Esophagus muscularis mucosa (tissue), 4 donors: ENCODE results near the gene CAMTA1. TPM values are rescaled to one million over a fixed set of nuclear protein-coding genes. Genes with fewer than 3 reads are reported as not detected.

ENCODE experiments used
- DNase-seq: peaks from one replicate; pipeline ENCODE4 v3.0.0-alpha.2; 2017; ENCODE audit errors: extremely low spot score
- H3K27ac ChIP-seq, 4 donors: fragments of 200-600 bp; sonication (generic); replicated peaks in 1 of 4; 1 replicate in 3 of 4; 2 replicates in 1 of 4; pipeline ENCODE4 v1.5.1; 2016 to 2019; ENCODE audit warnings: mild to moderate bottlenecking in 1 of 4
- H3K27me3 ChIP-seq, 4 donors: fragments of 200-600 bp; sonication (generic); one replicate each; pipeline versions ENCODE4 v1.5.1 to v1.6.0; 2016 to 2019
- H3K36me3 ChIP-seq, 4 donors: fragments of 200-600 bp; sonication (generic); one replicate each; pipeline ENCODE4 v1.5.1; 2016 to 2019
- H3K4me1 ChIP-seq, 4 donors: fragments of 200-600 bp; sonication (generic); one replicate each; pipeline ENCODE4 v1.5.1; 2016 to 2019
- H3K4me3 ChIP-seq, 4 donors: fragments of 200-600 bp; sonication (generic); 1 replicate in 2 of 4; 2 replicates in 2 of 4; pipeline ENCODE4 v1.5.1; 2016 to 2019; ENCODE audit warnings: mild to moderate bottlenecking in 4 of 4, moderate library complexity in 1 of 4
- H3K9me3 ChIP-seq, 4 donors: fragments of 200-600 bp; sonication (generic); 1 replicate in 3 of 4; 2 replicates in 1 of 4; pipeline ENCODE4 v1.5.1; 2016 to 2019
- EP300 ChIP-seq: sonication (generic); formaldehyde crosslinking; IDR thresholded peaks from one replicate; pipeline ENCODE4 v1.6.1; 2017; ENCODE audit warnings: antibody characterized with exemption
- POLR2A ChIP-seq: fragments of 450-650 bp; IDR thresholded peaks from one replicate; pipeline ENCODE4 v1.6.1; 2017; ENCODE audit warnings: antibody characterized with exemption, moderate library complexity, mild to moderate bottlenecking, low read depth
- POLR2AphosphoS5 ChIP-seq, 2 donors: sonication (generic); formaldehyde crosslinking; IDR thresholded peaks; one replicate each; pipeline ENCODE4 v1.6.1; 2017; ENCODE audit warnings: antibody characterized with exemption in 2 of 2
- WGBS: methylation state at CpG from one replicate; pipeline ENCODE4 v1.1.5; 2018; 5-methylcytosine and 5-hydroxymethylcytosine counted together
- intact Hi-C: fragments of 100-400 bp; cut with DNase I; formaldehyde crosslinking; loops from one replicate; pipeline ENCODE4 v1.15.1; 2023
- total RNA-seq, 4 donors: library from RNA; depleted of rRNA; stranded (reverse); fragments of >200 nt; gene quantifications; one replicate each; pipeline versions ENCODE4 v1.1.0 to v1.2.1, GENCODE V29; 2016
- TF ChIP-seq, protein P1 (sequence below), 3 experiments: fragments of 200-600 bp in 2 of 3; fragments of 450-650 bp in 1 of 3; sonication (generic) in 2 of 3; IDR thresholded peaks; one replicate each; pipeline ENCODE4 v1.5.1; 2017 to 2019; ENCODE audit warnings: antibody characterized with exemption in 3 of 3, mild to moderate bottlenecking in 2 of 3, moderate library complexity in 1 of 3

Gene CAMTA1
- total RNA-seq, 4 donors from 2014 or later, result 109 to 226 (median 139) TPM

DNA sequence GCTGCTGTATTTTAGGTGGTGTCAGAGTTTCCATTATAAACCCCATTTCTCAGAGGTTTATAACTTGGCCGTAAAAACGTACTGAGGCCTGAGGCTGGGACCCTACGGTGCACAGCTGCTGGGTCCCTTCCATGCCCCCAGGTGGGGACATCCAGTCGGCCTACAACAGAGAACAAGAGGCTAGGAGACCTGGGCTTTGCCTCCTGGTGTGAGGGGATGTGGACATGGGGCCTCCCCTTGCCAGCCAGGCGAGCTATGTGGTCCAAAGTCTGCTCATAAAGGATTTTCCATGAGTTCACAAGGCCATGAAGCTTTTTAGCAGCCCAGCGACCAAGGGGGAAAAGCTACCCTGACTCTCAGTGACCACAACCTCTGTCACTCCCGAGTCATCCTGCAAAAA, 724.3 kb downstream of the CAMTA1 start:
- H3K27me3 ChIP-seq, result no peaks in the 10 kb centered on the region
- no peak overlapping the region for H3K4me3 ChIP-seq
- H3K9me3 ChIP-seq, result no peaks in the 10 kb centered on the region
- intact Hi-C loops, result no loop called here
- peak overlapping the region in 2 of 4 donors; percentile 22 to 47 for H3K27ac ChIP-seq
- no peak for DNase-seq
- 39% methylated on average over 6 of the region's 7 CpGs for WGBS
- no peaks in the 10 kb centered on the region for H3K36me3 ChIP-seq
- H3K4me1 ChIP-seq, result peaks cover 8 to 22% (median 19%) of the 10 kb centered on the region in 4 donors
- TF ChIP-seq POLR2A, result no peak
- TF ChIP-seq, protein P1, sequence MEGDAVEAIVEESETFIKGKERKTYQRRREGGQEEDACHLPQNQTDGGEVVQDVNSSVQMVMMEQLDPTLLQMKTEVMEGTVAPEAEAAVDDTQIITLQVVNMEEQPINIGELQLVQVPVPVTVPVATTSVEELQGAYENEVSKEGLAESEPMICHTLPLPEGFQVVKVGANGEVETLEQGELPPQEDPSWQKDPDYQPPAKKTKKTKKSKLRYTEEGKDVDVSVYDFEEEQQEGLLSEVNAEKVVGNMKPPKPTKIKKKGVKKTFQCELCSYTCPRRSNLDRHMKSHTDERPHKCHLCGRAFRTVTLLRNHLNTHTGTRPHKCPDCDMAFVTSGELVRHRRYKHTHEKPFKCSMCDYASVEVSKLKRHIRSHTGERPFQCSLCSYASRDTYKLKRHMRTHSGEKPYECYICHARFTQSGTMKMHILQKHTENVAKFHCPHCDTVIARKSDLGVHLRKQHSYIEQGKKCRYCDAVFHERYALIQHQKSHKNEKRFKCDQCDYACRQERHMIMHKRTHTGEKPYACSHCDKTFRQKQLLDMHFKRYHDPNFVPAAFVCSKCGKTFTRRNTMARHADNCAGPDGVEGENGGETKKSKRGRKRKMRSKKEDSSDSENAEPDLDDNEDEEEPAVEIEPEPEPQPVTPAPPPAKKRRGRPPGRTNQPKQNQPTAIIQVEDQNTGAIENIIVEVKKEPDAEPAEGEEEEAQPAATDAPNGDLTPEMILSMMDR (IDR thresholded peaks at IDR 0.05), result no peak
- no peak for TF ChIP-seq EP300
- no peak for TF ChIP-seq POLR2AphosphoS5 (IDR thresholded peaks at IDR 0.05)

DNA sequence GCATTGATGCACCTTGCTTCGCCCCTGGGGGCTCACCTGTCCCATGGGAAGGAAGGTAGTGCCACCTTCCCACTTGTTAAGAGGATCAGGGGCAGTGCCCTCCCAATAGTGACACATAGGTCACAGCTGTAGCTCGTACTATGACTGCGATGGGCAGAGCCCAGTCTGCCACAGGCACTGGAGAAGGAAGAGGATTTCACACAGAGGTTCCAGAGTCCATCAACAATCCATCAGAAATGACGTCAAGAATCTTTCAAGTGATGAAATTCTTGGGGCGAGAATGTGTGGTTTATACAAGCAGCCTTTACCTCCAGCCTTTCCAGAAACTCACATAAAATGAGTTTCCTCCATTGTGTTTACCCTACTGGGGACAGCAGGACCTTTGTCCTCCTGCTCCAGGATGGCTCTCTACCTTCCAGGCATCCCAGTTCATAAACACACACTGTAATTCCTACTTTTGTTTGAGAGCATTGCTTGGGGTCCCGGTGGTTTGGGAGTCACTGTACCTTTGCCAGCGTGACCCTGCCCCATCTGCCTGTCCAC, 725.2 kb downstream of the CAMTA1 start:
- H3K27ac ChIP-seq, result no peak overlapping the region
- WGBS, result 84% methylated on average over 3 of the region's 7 CpGs
- intact Hi-C loops, result no loop called here

DNA sequence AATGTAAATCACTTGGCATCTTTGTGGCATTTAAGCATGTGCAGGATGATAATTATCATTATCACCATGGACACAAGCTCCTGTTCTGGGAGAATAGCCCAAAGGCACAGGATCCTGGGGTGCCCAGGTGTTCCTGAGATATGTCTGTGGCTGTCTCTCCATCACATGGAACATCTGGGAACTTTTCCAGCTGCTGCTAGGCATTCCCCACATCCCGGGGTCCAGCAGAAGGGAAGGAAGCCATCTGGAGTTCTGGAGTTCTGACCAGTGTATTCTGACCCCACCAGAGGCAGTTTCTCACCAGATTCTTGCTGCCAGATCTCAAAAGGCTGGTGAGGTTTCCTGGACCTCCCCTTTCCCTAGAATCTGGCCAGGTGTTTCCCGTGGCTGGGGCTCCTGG, 726.1 kb downstream of the CAMTA1 start:
- Histone ChIP-seq H3K9me3 (no peaks in the 10 kb centered on the region), H3K36me3 (no peaks in the 10 kb centered on the region), H3K4me1 (peaks cover 8 to 26% (median 19%) of the 10 kb centered on the region in 4 donors), H3K4me3 (no peak overlapping the region), H3K27me3 (no peaks in the 10 kb centered on the region), H3K27ac (no peak overlapping the region)
- DNase-seq, result no peak
- intact Hi-C loops, result no loop called here
- 46% methylated on average over 2 of the region's 2 CpGs for WGBS
- no peak for TF ChIP-seq EP300
- TF ChIP-seq POLR2A, result no peak
- TF ChIP-seq, protein P1 (IDR thresholded peaks at IDR 0.05), result no peak
- no peak for TF ChIP-seq POLR2AphosphoS5 (IDR thresholded peaks at IDR 0.05)

More for the DNA sequence above, 725.2 kb downstream of the CAMTA1 start:
- H3K4me1 ChIP-seq, result peaks cover 8 to 22% (median 19%) of the 10 kb centered on the region in 4 donors
- H3K4me3 ChIP-seq, result no peak overlapping the region
- no peaks in the 10 kb centered on the region for H3K27me3 ChIP-seq
- H3K9me3 ChIP-seq, result no peaks in the 10 kb centered on the region
- H3K36me3 ChIP-seq, result no peaks in the 10 kb centered on the region
- TF ChIP-seq, protein P1 (IDR thresholded peaks at IDR 0.05), result no peak
- no peak for TF ChIP-seq POLR2AphosphoS5 (IDR thresholded peaks at IDR 0.05)
- DNase-seq, result no peak

DNA sequence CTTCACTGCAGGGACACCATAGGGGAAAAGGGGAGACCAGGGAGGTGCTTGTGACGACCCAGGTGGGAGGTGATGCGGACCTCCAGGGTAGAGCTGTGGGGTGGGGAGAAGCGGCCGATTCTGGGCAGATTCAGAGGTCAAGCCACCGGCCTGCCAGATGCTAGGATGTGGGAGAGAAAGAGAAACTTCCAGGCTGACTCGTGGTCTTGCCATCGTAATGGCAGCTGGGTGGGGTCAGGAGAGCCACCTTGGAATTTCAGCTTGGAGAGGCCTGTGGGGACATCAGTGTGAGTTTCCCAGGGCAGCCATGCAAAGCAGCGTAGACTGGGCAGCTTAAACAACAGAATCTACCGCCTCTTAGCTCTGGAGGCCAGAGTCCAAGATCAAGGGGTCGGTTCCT, 727.8 kb downstream of the CAMTA1 start:
- WGBS, result 92% methylated on average over 9 of the region's 10 CpGs
- intact Hi-C loops, result no loop called here

More for the DNA sequence above, 727.8 kb downstream of the CAMTA1 start:
- no peak for DNase-seq
- Histone ChIP-seq H3K27ac (no peak overlapping the region), H3K4me3 (no peak overlapping the region), H3K36me3 (no peaks in the 10 kb centered on the region), H3K27me3 (no peaks in the 10 kb centered on the region), H3K9me3 (no peaks in the 10 kb centered on the region), H3K4me1 (peaks cover 11 to 26% (median 20%) of the 10 kb centered on the region in 4 donors)
- TF ChIP-seq POLR2A (no peak), POLR2AphosphoS5 (IDR thresholded peaks at IDR 0.05) (no peak), EP300 (no peak)
- TF ChIP-seq, protein P1 (IDR thresholded peaks at IDR 0.05), result no peak
